Bronchus fibroblast of lung (primary cell): ENCODE results near the gene CHD9NB. TPM values are rescaled to one million over a fixed set of nuclear protein-coding genes. Genes with fewer than 3 reads are reported as not detected.

Experiments
- total RNA-seq: library from RNA; depleted of rRNA; stranded (reverse); fragments of >200 nt; gene quantifications from 2 replicates; pipeline ENCODE4 v1.2.3, GENCODE V29; 2015

CHD9NB gene
- under 0.01 and 0.17 TPM in 2 replicates for total RNA-seq

GRCh38 chr16:53052519-53053501, at the start of gene CHD9NB:
Gene CHD9NB, minus strand, starts transcription at chr16:53052897. Its CDS starts 8,739 bp downstream, at chr16:53044158.

GRCh38 chr16:53054670-53055485, 2.2 kb upstream of the CHD9NB start, which contains the start of gene CHD9:
Gene CHD9, plus strand, starts transcription at chr16:53054991. Its CDS starts 101,099 bp downstream, at chr16:53156090.

Other genes with a start within 250 kb of the CHD9NB start
- 11.9 and 15.6 TPM in 2 replicates for gene CHD9, start 2.1 kb upstream of the CHD9NB start, total RNA-seq